ENCODE data around the gene MLLT10. TPM values are rescaled to one million over a fixed set of nuclear protein-coding genes. Genes with fewer than 3 reads are reported as not detected.

MLLT10 gene
- total RNA-seq, 1 donor from 2014 or later: 39.0 TPM

GRCh38 chr10:21727452-21728168 is 193.6 kb downstream of the MLLT10 start:
- Mint-ChIP-seq H3K9me3 (ENCODE audit: low read depth) (no peaks in the 10 kb centered on the region), H3K27me3 (ENCODE audit: low read depth) (no peaks in the 10 kb centered on the region), H3K36me3 (ENCODE audit: low read depth) (peaks cover 4% of the 10 kb centered on the region), H3K4me1 (ENCODE audit: low read depth) (peaks cover 47% of the 10 kb centered on the region), H3K27ac (ENCODE audit: unreplicated experiment) (peak overlapping the region; percentile 55), H3K4me3 (ENCODE audit: unreplicated experiment) (no peak overlapping the region)
- TF ChIP-seq CTCF (IDR thresholded peaks at IDR 0.05): no peak
- DNase-seq (ENCODE audit: low spot score): no peak

GRCh38 chr10:21728618-21729017 is 194.6 kb downstream of the MLLT10 start:
- Mint-ChIP-seq H3K9me3 (ENCODE audit: low read depth) (no peaks in the 10 kb centered on the region), H3K27ac (ENCODE audit: unreplicated experiment) (no peak overlapping the region), H3K27me3 (ENCODE audit: low read depth) (no peaks in the 10 kb centered on the region), H3K4me1 (ENCODE audit: low read depth) (peaks cover 56% of the 10 kb centered on the region), H3K4me3 (ENCODE audit: unreplicated experiment) (no peak overlapping the region), H3K36me3 (ENCODE audit: low read depth) (peaks cover 4% of the 10 kb centered on the region)
- DNase-seq (ENCODE audit: low spot score): no peak
- no peak for TF ChIP-seq CTCF (IDR thresholded peaks at IDR 0.05)

GRCh38 chr10:21732067-21732772 is 198.2 kb downstream of the MLLT10 start:
- no peak for DNase-seq (ENCODE audit: low spot score)
- Mint-ChIP-seq H3K27ac (ENCODE audit: unreplicated experiment) (peak overlapping the region; percentile 68), H3K27me3 (ENCODE audit: low read depth) (no peaks in the 10 kb centered on the region), H3K4me3 (ENCODE audit: unreplicated experiment) (no peak overlapping the region), H3K4me1 (ENCODE audit: low read depth) (peaks cover 51% of the 10 kb centered on the region), H3K9me3 (ENCODE audit: low read depth) (no peaks in the 10 kb centered on the region), H3K36me3 (ENCODE audit: low read depth) (peaks cover 19% of the 10 kb centered on the region)
- TF ChIP-seq CTCF (IDR thresholded peaks at IDR 0.05): peak; percentile 98

GRCh38 chr10:21733710-21734109 is 199.7 kb downstream of the MLLT10 start:
- Mint-ChIP-seq H3K36me3 (ENCODE audit: low read depth) (peaks cover 21% of the 10 kb centered on the region), H3K27ac (ENCODE audit: unreplicated experiment) (peak overlapping the region; percentile 94)

More at GRCh38 chr10:21733710-21734109, 199.7 kb downstream of the MLLT10 start:
- H3K9me3 Mint-ChIP-seq (ENCODE audit: low read depth): no peaks in the 10 kb centered on the region
- DNase-seq (ENCODE audit: low spot score): no peak
- no peak for TF ChIP-seq CTCF (IDR thresholded peaks at IDR 0.05)
- H3K4me3 Mint-ChIP-seq (ENCODE audit: unreplicated experiment): peak overlapping the region; percentile 5
- H3K27me3 Mint-ChIP-seq (ENCODE audit: low read depth): no peaks in the 10 kb centered on the region
- H3K4me1 Mint-ChIP-seq (ENCODE audit: low read depth): peaks cover 50% of the 10 kb centered on the region
